ENCODE results near the gene CD207.
"Not testable (repeated sequence)": the region's sequence is repeated elsewhere in the genome, so short reads cannot be mapped to it uniquely, and the experiment has no call there.

CD207 gene

DNA sequence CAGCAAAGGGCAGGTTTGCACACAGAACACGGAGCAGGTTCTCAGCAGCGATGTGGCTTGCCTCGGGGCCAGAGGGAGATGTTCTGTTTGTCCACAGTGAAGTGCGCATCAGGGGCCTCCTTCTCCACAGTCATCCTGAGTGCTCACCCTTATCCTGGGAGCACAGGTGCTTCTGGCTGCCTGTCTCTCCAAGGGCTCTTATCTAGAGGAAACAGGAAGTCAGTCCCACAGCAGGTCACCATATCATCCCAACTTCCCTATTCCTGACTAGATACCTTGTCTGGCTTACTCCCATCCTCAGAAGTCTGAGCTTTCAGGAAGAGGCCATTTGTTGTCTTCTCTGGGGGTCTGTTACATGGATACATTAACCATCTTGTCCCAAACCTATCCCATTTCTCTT, at the start of gene CD207:
Gene CD207 (minus strand): TSS at position 174 of the 400 bp plus-strand sequence. CDS start 40 bp downstream, at position 134.
- in situ Hi-C loops (cut with HindIII; ENCODE audit: low sequenced_read_pairs): no loop called here
- no peak within 1 kb of the TSS for H3K4me3 ChIP-seq (ENCODE audit: low read depth, low read length)
- TF ChIP-seq, protein P1, sequence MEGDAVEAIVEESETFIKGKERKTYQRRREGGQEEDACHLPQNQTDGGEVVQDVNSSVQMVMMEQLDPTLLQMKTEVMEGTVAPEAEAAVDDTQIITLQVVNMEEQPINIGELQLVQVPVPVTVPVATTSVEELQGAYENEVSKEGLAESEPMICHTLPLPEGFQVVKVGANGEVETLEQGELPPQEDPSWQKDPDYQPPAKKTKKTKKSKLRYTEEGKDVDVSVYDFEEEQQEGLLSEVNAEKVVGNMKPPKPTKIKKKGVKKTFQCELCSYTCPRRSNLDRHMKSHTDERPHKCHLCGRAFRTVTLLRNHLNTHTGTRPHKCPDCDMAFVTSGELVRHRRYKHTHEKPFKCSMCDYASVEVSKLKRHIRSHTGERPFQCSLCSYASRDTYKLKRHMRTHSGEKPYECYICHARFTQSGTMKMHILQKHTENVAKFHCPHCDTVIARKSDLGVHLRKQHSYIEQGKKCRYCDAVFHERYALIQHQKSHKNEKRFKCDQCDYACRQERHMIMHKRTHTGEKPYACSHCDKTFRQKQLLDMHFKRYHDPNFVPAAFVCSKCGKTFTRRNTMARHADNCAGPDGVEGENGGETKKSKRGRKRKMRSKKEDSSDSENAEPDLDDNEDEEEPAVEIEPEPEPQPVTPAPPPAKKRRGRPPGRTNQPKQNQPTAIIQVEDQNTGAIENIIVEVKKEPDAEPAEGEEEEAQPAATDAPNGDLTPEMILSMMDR (IDR thresholded peaks at IDR 0.05; ENCODE audit: low read depth, low read length, missing control alignments): no peak
- DNase-seq (ENCODE audit: low read depth): no peak

DNA sequence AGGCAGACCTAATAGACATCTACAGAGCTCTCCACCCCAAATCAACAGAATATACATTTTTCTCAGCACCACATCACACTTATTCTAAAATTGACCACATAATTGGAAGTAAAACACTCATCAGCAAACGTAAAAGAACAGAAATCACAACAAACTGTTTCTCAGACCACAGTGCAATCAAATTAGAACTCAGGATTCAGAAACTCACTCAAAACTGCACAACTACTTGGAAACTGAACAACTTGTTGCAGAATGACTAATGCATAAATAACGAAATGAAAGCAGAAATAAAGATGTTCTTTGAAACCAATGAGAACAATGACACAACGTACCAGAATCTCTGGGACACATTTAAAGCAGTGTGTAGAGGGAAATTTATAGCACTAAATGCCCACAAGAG, 42.9 kb upstream of the CD207 start:
- in situ Hi-C loops (cut with HindIII; ENCODE audit: low sequenced_read_pairs); H3K4me3 ChIP-seq (ENCODE audit: low read depth, low read length); DNase-seq (ENCODE audit: low read depth): not testable (repeated sequence)

- DNase-seq (ENCODE audit: low read depth); in situ Hi-C loops (cut with HindIII; ENCODE audit: low sequenced_read_pairs); H3K4me3 ChIP-seq (ENCODE audit: low read depth, low read length): not testable (repeated sequence)
Observed at GRCh38 chr2:70876138-70876537, 40.5 kb upstream of the CD207 start.

DNA sequence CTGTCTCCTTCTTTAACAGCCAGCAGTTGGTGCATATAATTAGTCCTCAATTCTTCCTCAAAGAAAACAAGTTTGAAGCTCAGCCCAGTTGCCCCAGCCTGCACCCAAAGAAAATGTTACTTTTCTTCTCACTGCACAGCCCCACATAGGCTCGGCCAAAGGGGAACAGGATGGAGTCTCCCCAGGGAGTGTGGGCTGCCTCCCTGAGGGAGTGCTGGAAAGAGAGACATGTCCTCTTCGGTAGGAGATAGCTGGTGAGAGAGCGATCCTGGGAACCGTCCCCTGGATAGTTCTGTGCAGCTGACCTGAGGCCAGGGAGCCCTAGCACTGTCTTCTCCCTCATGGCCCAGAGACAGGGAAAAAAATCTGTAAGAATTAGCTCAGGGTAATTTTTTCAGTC, 37.9 kb upstream of the CD207 start:
- TF ChIP-seq, protein P1 (IDR thresholded peaks at IDR 0.05; ENCODE audit: low read depth, low read length, missing control alignments): no peak
- in situ Hi-C loops (cut with HindIII; ENCODE audit: low sequenced_read_pairs): no loop called here
- no peak overlapping the region for H3K4me3 ChIP-seq (ENCODE audit: low read depth, low read length)
- DNase-seq (ENCODE audit: low read depth): no peak

- TF ChIP-seq, protein P1 (IDR thresholded peaks at IDR 0.05; ENCODE audit: low read depth, low read length, missing control alignments): peak; percentile 79
- peak; percentile 39 for DNase-seq (ENCODE audit: low read depth)
- H3K4me3 ChIP-seq (ENCODE audit: low read depth, low read length): no peak overlapping the region
- in situ Hi-C loops (cut with HindIII; ENCODE audit: low sequenced_read_pairs): no loop called here
Observed at GRCh38 chr2:70871398-70872211, 36.0 kb upstream of the CD207 start.

GRCh38 chr2:70870790-70871189, 35.2 kb upstream of the CD207 start:
- no peak for DNase-seq (ENCODE audit: low read depth)
- TF ChIP-seq, protein P1 (IDR thresholded peaks at IDR 0.05; ENCODE audit: low read depth, low read length, missing control alignments): no peak
- H3K4me3 ChIP-seq (ENCODE audit: low read depth, low read length): no peak overlapping the region
- in situ Hi-C loops (cut with HindIII; ENCODE audit: low sequenced_read_pairs): no loop called here

- in situ Hi-C loops (cut with HindIII; ENCODE audit: low sequenced_read_pairs): no loop called here
- H3K4me3 ChIP-seq (ENCODE audit: low read depth, low read length): no peak overlapping the region
- TF ChIP-seq, protein P1 (IDR thresholded peaks at IDR 0.05; ENCODE audit: low read depth, low read length, missing control alignments): no peak
- DNase-seq (ENCODE audit: low read depth): no peak
Observed at GRCh38 chr2:70868970-70869369, 33.4 kb upstream of the CD207 start.
